Measurements from ENCODE around the gene CCDC33. TPM values are rescaled to one million over a fixed set of nuclear protein-coding genes. Genes with fewer than 3 reads are reported as not detected.

CCDC33 gene
- total RNA-seq, 1 experiment from 2014 or later, result 10.6 TPM

- H3K27me3 Mint-ChIP-seq (ENCODE audit: low read depth), result peaks cover 19% of the 10 kb centered on the region
- H3K9me3 Mint-ChIP-seq, result no peaks in the 10 kb centered on the region
- ATAC-seq, result peak; percentile 19
- peak overlapping the region; percentile 78; the same call in 1 of the 2 replicates for H3K27ac Mint-ChIP-seq
- peak overlapping the region; percentile 80 for H3K4me3 Mint-ChIP-seq
- peaks cover 80% of the 10 kb centered on the region for H3K4me1 Mint-ChIP-seq
- 0 out of 2 replicates have a peak, but pooled peaks cover 3% of the 10 kb centered on the region for H3K36me3 Mint-ChIP-seq
- 0 out of 2 replicates have a peak, but pooled peaks have one; percentile 45 for TF ChIP-seq ZBTB21 (CRISPR knock-in tag; IDR thresholded peaks at IDR 0.05; ENCODE audit: borderline replicate concordance)
- no peak for TF ChIP-seq CREB1 (CRISPR knock-in tag; IDR thresholded peaks at IDR 0.05)
- no peak for TF ChIP-seq ZNF396 (CRISPR knock-in tag; IDR thresholded peaks at IDR 0.05; ENCODE audit: borderline replicate concordance)
- TF ChIP-seq ZNF121 (CRISPR knock-in tag; IDR thresholded peaks at IDR 0.05), result no peak
- peak; percentile 23; the same call in 1 of the 2 replicates for TF ChIP-seq ZNF423 (CRISPR knock-in tag; IDR thresholded peaks at IDR 0.05)
- POLR2A ChIA-PET, result interaction anchor here (0.7 to 1.3 kb wide), 2 partner anchors 68 to 88 kb away, joined by 3 read pairs; no protein-coding TSS in a partner anchor
- DNase-seq (ENCODE audit: low spot score), result peak; percentile 45
- CTCF ChIA-PET, result interaction anchor here (0.7 to 5.7 kb wide), 15 partner anchors 11 to 167 kb away, joined by 4 to 78 read pairs (median 9); no protein-coding TSS in a partner anchor
Measured at GRCh38 chr15:74203914-74204431, 32.2 kb upstream of the CCDC33 start.

GRCh38 chr15:74205582-74205947 lies 30.6 kb upstream of the CCDC33 start:
- Mint-ChIP-seq H3K27ac (no peak overlapping the region), H3K9me3 (no peaks in the 10 kb centered on the region), H3K4me3 (no peak overlapping the region), H3K27me3 (ENCODE audit: low read depth) (peaks cover 24% of the 10 kb centered on the region), H3K4me1 (peaks cover 85% of the 10 kb centered on the region), H3K36me3 (peaks cover 1% of the 10 kb centered on the region; the same call in 1 of the 2 replicates)
- ChIA-PET CTCF (interaction anchor here (0.6 kb wide), 1 partner anchor 278 kb away, joined by 3 read pairs; no protein-coding TSS in a partner anchor), POLR2A (no interaction called here)
- DNase-seq (ENCODE audit: low spot score), result no peak
- no peak for TF ChIP-seq HMGXB4 (CRISPR knock-in tag; IDR thresholded peaks at IDR 0.05)
- TF ChIP-seq RELA (CRISPR knock-in tag; IDR thresholded peaks at IDR 0.05; ENCODE audit: borderline replicate concordance), result no peak
- TF ChIP-seq ATF3 (CRISPR knock-in tag; conservative IDR thresholded peaks at IDR 0.05), result no peak
- no peak for ATAC-seq

- no peak overlapping the region for H3K27ac Mint-ChIP-seq
Measured at GRCh38 chr15:74206801-74207281, 29.3 kb upstream of the CCDC33 start.

GRCh38 chr15:74207652-74208440 lies 28.3 kb upstream of the CCDC33 start:
- POLR2A ChIA-PET, result no interaction called here
- TF ChIP-seq TP53 (CRISPR knock-in tag; IDR thresholded peaks at IDR 0.05) (0 out of 2 replicates have a peak, but pooled peaks have one; percentile 14), GTF2I (CRISPR knock-in tag; conservative IDR thresholded peaks at IDR 0.05) (0 out of 2 replicates have a peak, but pooled peaks have one; percentile 33), ZNF423 (CRISPR knock-in tag; IDR thresholded peaks at IDR 0.05) (no peak)
- no peaks in the 10 kb centered on the region for H3K9me3 Mint-ChIP-seq
- no peak overlapping the region for H3K27ac Mint-ChIP-seq
- DNase-seq (ENCODE audit: low spot score), result no peak
- ATAC-seq, result no peak
- peaks cover 20% of the 10 kb centered on the region for H3K27me3 Mint-ChIP-seq (ENCODE audit: low read depth)
- no peak overlapping the region for H3K4me3 Mint-ChIP-seq
- H3K4me1 Mint-ChIP-seq, result peaks cover 80% of the 10 kb centered on the region
- H3K36me3 Mint-ChIP-seq, result peaks cover 8% of the 10 kb centered on the region; the same call in 1 of the 2 replicates
- CTCF ChIA-PET, result interaction anchor here (1.5 to 2.1 kb wide), 3 partner anchors 75 to 107 kb away, joined by 4 to 6 read pairs (median 5); no protein-coding TSS in a partner anchor

More at GRCh38 chr15:74206801-74207281, 29.3 kb upstream of the CCDC33 start:
- H3K9me3 Mint-ChIP-seq, result no peaks in the 10 kb centered on the region
- CTCF ChIA-PET, result no interaction called here
- H3K27me3 Mint-ChIP-seq (ENCODE audit: low read depth), result peaks cover 21% of the 10 kb centered on the region
- peaks cover 7% of the 10 kb centered on the region; the same call in 1 of the 2 replicates for H3K36me3 Mint-ChIP-seq
- H3K4me1 Mint-ChIP-seq, result peaks cover 79% of the 10 kb centered on the region
- POLR2A ChIA-PET, result no interaction called here
- TF ChIP-seq EMX1 (CRISPR knock-in tag; IDR thresholded peaks at IDR 0.05) (no peak), KAT7 (CRISPR knock-in tag; IDR thresholded peaks at IDR 0.05; ENCODE audit: borderline replicate concordance) (no peak), SP1 (CRISPR knock-in tag; conservative IDR thresholded peaks at IDR 0.05) (no peak), ZBTB43 (CRISPR knock-in tag; IDR thresholded peaks at IDR 0.05) (no peak)
- DNase-seq (ENCODE audit: low spot score) (no peak), ATAC-seq (no peak)
- no peak overlapping the region for H3K4me3 Mint-ChIP-seq

Measured in WTC11 (cell line).